GM18858 (cell line): ENCODE data around the gene JAZF1.
"Not testable (repeated sequence)": the region's sequence is repeated elsewhere in the genome, so short reads cannot be mapped to it uniquely, and the experiment has no call there.

ENCODE experiments used
- ATAC-seq: cut with Tn5 transposase; IDR thresholded peaks from one replicate; pipeline ENCODE4 v1.9.1; 2021; ENCODE audit not compliant: unreplicated experiment

The JAZF1 gene

DNA sequence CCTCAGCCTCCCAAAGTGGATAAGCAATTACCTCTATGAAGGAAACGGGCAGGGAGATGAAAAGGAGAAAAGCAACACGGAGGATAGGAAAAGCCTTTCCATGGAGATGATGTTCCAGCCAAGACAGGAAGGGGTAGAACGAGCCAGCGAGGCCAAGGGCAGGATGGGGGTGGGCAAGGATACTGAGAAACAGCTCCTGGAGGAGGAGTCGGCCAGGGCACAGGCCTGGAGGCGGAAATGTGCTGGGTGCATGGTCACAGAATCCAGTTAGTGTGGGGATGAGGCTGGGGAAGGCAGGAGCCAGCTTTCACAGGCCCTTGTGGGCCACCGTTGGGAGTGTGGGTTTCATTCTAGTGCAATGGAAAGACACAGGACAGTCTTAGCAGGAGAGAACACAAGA is 162.6 kb downstream of the JAZF1 start:
- no peak for ATAC-seq

DNA sequence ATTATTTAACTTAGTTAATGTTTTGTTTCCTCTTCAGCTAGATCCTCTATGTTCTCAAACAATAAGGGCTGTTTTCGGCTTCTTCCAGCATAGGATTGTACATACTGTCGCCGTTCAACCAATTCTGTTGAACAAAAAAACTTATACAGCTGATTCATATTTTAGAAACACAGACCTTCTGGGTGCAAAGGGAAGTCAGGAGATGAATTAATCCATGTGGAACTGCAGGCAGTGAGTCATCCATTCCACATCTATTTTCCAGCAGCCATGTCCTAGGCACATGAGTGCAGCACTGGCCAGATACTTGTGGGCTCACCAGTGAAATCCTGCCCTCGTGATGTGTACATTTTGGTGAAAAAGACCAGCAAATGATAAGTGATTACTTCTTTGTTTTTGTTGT is 163.2 kb downstream of the JAZF1 start:
- no peak for ATAC-seq

DNA sequence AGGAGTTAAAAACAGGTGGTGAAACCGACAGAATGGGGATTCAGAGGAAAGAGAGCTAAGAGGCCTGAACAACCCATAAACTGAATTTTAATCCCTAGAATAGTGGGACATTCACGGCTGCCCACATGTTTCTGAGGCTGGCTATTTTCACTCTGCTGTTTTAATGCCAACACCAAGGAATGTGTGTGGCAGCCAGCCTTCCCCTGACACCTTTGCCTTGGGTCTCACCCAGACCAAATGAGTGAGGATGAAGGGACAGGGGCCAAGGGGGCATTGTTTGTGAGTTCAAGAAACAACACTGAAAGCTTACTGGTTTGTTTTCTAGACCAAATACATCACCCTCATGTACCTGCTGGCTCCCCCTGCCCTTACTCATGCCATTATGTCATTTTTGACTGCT is 164.3 kb downstream of the JAZF1 start:
- no peak for ATAC-seq

DNA sequence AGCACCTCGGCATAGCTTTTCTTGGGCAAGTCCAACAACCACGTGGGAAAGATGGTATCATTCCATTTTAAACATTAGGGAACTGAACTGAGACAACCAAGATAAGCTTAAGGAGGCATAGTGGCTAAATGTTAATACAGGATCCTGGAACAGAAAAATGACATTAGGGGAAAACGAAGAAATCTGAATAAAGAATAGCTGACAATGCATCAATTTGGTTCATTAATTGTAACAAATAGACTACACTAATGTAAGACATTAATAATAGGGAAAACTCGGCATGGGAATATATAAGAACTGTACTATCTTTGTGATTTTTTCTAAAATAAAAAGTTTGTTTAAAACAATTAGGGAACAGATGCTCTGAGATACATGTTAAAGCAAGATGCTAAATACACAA is 165.4 kb downstream of the JAZF1 start:
- no peak for ATAC-seq

DNA sequence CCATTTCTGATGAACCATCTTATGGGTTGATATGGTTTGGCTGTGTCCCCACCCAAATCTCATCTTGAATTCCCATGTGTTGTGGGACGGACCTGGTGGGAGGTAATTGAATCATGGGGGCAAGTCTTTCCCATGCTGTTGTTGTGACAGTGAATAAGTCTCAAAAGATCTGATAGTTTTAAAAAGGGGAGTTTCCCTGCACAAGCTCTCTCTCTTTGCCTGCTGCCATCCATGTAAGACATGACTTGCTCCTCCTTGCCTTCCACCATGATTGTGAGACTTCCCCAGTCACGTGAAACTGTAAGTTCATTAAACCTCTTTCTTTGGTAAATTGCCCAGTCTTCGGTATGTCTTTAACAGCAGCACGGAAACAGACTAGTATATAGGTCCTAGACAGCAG is 166.3 kb downstream of the JAZF1 start:
- ATAC-seq: not testable (repeated sequence)

DNA sequence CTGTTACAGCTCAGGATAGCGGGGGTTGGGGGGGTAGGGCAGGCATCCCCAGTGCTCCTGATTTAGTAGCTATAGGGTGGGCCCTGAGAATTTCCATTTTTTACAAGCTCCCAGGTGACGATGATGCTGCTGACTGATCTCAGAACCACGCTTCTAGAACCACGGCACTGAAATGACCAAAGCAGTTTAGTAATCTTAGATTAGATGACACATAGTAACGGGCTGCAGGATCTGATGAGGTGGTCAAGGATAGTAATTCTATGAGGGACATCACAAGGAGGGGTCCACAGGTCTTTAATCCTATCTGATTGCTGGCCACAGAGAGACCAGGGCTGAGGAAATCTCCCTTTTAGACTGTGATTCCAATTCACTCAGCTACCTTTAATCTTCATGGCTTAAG is 167.2 kb downstream of the JAZF1 start:
- no peak for ATAC-seq

DNA sequence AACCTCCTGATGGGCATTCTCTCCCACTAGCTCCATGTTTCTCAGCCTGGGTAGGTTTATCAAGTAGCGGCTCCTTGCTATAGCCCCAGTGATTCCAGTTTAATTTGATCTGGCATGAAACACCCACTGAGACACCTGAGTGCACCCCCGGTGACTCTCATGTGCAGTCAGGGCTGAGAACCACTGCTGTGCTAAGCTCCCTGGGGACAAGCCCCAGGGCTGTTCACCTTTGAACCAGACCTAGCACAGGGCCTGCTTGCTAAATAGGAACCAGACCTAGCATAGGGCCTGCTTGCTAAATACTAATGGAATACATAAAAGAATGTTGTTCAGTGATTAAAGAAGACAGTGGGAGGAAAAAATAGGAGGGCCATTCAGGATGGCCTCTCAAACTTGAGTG is 167.6 kb downstream of the JAZF1 start:
- no peak for ATAC-seq

DNA sequence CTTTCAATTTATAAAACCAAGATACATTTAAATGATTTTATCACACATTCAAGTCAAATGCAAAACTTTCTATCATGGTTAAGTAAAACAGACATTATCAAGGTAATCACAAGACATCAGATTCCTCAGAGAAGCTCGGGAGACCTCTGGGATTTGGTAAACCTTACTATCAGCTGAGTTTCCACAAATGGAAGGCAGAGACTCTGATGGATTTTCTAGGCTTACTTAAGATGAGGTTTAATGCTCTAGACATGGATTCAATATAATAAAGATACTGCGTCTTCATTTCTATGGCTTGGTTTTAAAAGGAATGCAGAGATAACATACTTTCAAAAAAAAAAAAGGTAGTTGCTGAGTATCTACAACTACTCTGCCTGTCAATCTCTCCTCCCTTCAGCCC is 171.7 kb downstream of the JAZF1 start:
- ATAC-seq: no peak

DNA sequence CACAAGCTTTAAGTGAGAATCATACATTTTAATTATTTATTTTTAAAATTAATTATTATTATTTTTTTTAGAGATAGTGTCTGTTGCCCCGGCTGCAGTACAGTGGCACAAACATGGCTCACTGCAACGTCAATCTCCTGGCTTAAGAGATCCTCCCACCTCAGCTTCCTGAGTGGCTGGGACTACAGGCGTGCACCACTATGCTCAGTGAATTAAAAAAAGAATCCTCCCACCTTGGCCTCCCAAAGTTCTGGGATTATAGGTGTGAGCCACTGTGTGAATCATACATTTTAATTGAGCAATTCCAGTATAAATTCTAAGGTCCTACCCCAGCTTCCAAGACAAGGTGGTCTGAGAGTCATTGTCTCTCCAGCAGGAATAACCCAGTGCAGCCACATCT is 172.4 kb downstream of the JAZF1 start:
- no peak for ATAC-seq

DNA sequence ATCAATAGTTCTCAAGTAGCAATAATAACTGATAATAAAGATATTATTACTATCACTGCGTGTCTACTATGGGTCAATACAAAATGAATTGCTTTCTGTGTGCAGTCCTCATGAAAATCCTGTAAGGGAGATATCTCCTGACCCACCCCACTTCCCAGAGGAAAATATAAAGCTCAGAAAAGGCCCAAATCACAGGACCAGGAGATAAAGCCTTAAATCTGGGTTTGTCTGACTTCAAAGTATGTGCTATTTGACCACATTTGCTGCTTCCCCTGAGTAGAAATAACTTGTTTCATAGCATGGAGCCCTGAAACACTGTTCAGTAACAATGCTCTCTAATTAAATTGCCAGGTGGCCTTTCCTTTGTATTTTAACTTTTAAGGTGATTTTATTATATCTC is 174.1 kb downstream of the JAZF1 start:
- ATAC-seq: no peak

DNA sequence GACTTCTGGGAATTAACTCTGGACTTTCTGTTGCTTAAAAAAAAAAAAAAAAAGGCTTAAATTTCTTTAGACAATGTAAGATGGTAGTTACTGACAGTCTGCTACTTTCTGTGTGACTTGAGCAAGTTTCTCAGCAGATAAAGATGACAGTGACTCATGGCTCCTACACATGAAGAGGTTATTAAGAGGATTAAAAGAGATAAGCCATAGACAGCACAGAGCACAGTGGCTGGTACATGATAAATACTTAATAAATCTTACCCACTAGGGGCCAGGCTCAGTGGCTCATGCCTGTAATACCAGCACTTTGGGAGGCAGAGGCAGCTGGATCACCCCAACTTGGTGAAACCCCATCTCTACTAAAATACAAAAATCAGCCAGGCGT is 174.8 kb downstream of the JAZF1 start:
- ATAC-seq: no peak

DNA sequence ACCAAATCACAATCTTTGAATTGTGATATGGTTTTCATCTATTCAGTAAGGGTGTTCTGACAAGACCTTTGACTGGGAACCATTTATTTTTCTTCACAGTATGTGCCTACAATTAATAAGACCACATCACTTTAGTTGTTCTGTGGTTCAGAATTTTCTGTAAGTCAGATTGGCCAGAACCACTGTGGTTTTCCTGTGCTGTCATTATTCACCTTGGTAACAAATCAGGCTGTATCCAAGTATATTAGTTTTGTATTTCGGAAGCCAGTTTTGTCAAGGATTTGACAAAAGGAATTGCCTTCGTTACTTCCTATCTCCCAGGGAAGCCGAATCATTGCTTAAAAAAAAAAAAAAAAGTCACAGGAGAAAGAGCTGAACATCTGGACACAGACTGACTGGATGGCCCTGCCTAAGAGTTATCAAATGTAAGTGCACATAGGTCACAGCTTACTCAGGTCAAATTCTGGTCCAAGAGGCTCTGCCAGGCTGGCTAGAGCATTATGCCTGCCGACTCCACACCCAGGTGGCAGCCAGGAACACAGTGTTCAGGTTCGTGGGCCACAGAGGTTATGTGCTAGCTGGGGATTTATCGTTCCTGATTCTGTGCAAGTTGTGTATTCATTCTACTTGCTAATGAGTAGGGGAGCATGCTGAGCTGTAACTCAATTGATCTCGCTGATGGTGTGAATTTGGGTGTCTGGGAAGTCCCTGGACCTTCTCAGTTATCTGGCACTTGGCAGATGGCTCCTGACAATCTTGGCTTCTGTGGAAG is 175.3 kb downstream of the JAZF1 start:
- ATAC-seq: no peak

DNA sequence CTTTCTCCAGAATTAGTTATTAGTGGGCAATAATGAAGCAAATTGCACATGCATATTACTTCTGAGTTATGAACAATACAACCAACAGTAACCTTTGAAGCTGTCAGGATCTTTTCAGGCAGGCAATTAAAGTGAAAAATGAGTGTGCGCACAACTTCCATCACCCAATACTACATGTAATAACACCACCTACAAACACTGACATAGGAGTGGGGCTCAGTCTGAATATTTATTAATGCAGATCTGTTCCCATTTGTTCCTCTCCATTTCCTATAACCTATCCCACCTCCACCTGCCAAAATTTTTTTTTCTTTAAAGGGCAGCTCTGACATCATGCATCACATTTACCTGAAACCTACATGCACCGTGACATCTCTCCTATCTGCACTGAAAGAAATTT is 177.2 kb downstream of the JAZF1 start:
- ATAC-seq: no peak

DNA sequence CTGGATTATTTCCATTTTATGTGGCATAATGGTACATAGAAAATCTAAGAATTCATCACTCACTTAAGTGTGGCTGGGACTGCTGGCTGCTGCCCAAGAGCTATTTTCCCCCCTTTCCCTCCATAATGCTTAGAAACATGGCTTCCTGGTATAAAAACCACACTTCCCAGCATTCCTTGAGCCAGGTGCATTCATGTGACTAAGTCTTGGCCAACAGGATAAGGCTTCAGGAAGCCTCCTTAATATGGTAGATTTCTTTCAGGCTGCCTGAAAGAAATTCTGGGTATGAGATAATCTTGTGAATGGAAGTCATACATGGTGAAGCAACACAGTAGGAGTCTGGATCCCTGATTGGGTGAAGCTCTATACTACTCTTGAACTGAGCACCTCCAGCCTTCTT is 178.0 kb downstream of the JAZF1 start:
- ATAC-seq: no peak

DNA sequence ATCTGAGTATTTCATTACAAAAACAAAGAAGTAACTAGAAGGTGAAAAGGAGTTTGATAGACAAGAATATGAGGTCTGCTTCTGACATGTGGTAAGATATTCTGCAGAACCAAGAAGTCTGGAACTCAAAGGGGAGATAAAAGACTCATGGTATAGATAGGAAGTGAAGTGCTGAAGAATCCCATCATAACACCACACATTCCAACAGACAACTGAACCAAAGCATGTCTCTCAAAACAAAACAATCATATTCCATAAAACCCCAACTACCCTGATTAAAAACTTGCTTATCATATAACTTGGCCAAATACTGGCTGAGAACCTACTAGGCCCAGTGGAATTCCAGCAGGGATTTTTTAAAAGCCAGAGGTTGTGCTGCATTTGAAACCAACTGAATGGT is 178.7 kb downstream of the JAZF1 start:
- no peak for ATAC-seq

DNA sequence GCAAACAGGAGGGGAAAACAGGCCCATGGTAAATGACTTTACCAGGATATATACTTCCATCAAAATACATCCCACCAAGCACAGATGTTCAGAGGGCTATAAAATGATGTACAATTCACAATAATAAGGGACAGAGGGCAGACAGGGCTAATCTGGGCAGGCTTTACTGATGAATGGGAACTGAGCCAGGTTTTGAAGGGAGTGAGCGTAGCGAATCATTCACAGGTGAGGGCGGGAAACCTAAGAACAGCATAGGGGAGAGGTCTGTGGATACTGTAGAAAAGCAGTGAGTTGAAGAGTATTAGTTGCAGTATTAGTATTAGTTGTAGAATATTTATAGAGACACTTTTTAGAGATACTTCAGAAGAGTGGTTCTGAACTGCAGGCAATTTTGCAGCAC is 180.8 kb downstream of the JAZF1 start:
- ATAC-seq: no peak

DNA sequence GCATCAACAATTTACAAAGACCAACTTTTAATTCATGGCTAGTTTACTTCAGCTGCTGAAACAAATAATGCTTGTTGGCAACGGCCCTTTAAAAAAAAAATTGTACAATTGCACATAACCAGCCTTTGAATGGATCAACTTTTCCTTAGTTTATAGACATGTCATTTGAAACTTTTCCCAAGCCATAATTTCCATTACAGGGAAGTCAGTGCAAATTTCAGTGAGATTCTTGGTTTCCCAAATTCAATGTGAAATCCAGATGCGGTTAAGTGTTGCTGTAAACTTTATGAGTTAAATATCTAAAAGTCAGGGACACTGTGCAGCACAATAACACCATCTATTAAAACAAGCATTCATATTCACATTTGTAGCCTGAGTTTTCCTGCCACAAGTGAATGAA is 182.2 kb downstream of the JAZF1 start:
- ATAC-seq: no peak

DNA sequence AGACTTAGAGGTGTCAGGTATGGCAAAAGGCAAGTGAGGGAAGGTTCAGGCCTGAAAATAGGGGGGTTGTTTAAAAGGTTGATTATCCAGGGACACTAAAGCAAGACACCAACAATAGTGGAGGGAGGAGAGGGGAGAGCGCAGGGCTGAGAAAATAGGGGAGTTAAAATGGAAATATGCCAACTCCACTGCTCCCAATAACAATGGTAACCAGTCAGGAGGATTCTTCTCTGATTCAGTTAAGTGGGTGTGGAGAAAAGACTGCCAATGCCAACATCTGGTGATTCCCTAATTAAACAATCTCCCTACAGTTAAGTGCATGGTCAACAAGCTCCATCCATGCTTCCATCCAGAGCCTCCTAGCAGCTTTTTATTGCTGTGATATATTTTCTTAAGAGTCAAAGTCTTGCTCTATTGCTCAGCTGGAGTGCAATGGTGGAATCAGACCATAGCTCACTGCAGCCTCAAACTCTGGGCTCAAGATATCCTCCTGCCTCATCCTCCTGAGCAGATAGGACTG is 183.3 kb downstream of the JAZF1 start:
- no peak for ATAC-seq

DNA sequence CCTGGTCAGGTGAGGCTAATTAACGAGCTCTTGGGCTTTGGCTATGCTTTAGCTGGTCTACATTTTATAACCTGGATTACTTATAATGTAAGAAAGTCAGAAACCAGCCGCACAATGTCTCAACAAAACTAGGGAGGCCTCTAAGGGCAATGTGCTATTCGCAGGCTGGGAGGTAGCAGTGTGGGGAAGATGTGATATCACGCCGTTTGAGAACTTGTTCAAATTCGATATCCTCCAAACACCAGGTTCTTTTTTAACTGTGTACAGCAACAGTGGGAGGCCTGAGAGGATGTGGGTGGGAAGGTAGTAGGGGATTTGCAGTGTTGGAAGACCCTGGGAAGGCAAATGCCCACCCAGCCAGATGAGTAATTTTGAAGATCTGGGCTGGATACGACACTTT is 184.5 kb downstream of the JAZF1 start:
- ATAC-seq: no peak

DNA sequence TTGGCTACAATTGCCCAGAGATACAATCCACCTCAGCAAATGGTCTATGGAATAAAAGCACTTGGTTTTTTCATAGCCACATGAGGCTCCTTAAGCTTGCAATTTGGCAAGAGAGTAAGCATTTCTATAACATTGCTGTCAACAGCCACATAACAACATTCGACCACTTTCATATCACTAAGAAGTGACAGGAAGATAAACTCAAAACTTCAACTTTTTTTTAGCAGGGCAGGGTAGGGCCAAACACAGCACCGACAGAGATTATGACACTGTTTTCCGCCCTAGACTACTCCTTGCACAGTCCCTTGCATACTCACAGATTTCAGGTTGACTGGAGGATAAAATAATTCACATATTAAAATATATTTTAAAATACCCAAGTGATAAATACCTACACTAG is 185.4 kb downstream of the JAZF1 start:
- no peak for ATAC-seq

DNA sequence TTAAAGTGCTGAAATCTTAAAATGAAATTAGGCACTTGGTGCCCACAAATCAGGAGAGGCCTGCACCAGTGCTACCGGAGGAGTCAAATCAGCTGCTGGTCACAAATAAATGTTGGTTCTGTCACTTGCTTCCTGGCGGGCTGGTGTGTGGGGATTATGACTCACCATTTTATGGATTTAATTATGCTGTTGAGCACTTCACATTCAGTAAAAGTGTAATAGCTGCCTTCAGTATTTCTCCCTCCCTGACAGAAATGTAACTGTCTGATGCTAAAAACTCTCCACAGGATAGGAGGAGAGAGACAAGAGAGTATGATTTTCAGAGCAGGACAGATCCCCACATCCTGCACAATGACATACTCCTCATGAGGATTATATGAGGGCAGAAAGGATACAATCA is 186.0 kb downstream of the JAZF1 start:
- ATAC-seq: no peak

DNA sequence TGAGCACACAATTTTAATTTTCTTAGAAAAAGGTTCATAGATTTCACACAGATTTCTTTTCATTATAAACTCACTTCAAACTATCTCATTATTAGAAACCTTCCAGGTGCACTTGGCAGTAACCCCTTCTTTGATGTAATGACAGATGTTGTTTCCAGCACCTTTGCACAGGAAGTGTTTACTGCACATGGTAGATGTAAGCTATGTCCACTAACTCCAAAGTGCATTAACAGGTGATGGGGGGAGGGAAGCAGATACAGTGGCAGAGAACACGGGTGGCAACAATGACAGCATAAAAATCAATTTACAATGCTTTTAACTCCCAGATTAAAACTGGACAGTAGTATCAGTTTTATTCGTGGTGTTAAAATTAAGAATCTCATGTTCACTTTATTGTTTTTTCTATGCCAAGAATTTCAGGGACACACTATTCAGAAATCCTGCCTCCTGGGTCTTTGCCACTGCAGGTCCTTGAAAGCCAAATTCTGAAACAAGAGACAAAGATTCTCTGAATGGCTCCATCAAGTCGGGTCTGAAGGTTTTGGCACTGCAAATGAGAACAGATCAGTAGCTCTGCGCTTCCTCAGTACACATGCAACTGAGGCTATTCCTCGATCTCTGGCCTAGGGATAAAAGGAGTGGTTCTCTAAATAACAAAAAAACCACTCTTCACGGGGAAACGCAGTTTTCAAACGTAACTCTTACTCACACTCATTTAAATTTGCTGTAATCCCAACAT is 187.7 kb downstream of the JAZF1 start:
- ATAC-seq: no peak

DNA sequence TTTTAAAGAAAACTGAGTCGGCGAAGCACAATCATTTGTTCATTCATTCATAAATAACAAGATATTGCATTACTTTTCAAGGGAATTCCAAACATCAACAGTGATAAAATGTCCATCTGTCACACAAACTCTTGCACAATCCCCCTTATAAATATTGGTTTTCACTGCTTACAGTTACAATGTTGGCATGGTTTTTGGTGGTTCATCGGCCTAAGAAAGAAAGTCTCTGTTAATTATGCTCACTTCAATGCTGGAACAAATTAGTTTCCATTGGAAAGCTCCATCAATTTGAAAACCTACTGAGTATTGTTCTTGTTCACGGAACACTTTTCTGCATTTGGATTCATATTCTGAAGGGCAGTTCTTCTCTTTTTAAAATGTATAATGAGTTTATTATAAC is 188.5 kb downstream of the JAZF1 start:
- no peak for ATAC-seq
